NB4 (cell line): ENCODE results near the gene FBXW8.

Experiments
- CTCF ChIP-seq: IDR thresholded peaks from one replicate; pipeline ENCODE4 v1.5.1; 2012; ENCODE audit warnings: low read depth, low read length
- MAX ChIP-seq: IDR thresholded peaks from 2 replicates; pipeline ENCODE4 v1.6.1; 2011; ENCODE audit warnings: low read depth, low read length
- MYC ChIP-seq: IDR thresholded peaks from 2 replicates; pipeline ENCODE4 v1.6.1; 2011; ENCODE audit warnings: low read depth, low read length
- POLR2A ChIP-seq: IDR thresholded peaks from 2 replicates; pipeline ENCODE4 v1.6.1; 2011; ENCODE audit warnings: mild to moderate bottlenecking; ENCODE audit not compliant: insufficient read length; ENCODE audit errors: extremely low read depth

- TF ChIP-seq CTCF = no peak
- TF ChIP-seq POLR2A = no peak
- TF ChIP-seq MAX = no peak
- no peak for TF ChIP-seq MYC
Measured at GRCh38 chr12:116941188-116941587, 30.4 kb downstream of the FBXW8 start.
